IPS DF 6.9 (cell line): Measurements from ENCODE around the gene PRKCE.

Experiments used
- DNase-seq: peaks from one replicate; pipeline ENCODE4 v3.0.0-alpha.2; 2013; ENCODE audit warnings: low read depth, low spot score
- H3K27ac ChIP-seq: one replicate; pipeline ENCODE4 v1.5.1; 2013; ENCODE audit warnings: low read length, control low read depth
- H3K27me3 ChIP-seq: 2 replicates; pipeline ENCODE4 v1.6.1; 2013; ENCODE audit warnings: mild to moderate bottlenecking, low read length; ENCODE audit not compliant: control insufficient read depth, insufficient read depth
- H3K36me3 ChIP-seq: 2 replicates; pipeline ENCODE4 v1.6.1; 2013; ENCODE audit warnings: low read length; ENCODE audit not compliant: control insufficient read depth, insufficient read depth
- H3K4me1 ChIP-seq: 2 replicates; pipeline ENCODE4 v1.6.1; 2013; ENCODE audit warnings: low read length; ENCODE audit not compliant: control insufficient read depth, insufficient read depth
- H3K4me3 ChIP-seq: 2 replicates; pipeline ENCODE4 v1.5.1; 2013; ENCODE audit warnings: mild to moderate bottlenecking, low read length
- H3K9me3 ChIP-seq: 2 replicates; pipeline ENCODE4 v1.6.1; 2013; ENCODE audit warnings: low read length, inconsistent platforms; ENCODE audit not compliant: control insufficient read depth, insufficient read depth
- WGBS: extraction: QIAGEN DNeasy Blood & Tissue Kit; methylation state at CpG from one replicate; pipeline ENCODE4 v1.1.7; 2013; ENCODE audit warnings: mixed read lengths, missing lambda C conversion rate; ENCODE audit not compliant: insufficient read length, insufficient coverage; 5-methylcytosine and 5-hydroxymethylcytosine counted together

Gene PRKCE

DNA sequence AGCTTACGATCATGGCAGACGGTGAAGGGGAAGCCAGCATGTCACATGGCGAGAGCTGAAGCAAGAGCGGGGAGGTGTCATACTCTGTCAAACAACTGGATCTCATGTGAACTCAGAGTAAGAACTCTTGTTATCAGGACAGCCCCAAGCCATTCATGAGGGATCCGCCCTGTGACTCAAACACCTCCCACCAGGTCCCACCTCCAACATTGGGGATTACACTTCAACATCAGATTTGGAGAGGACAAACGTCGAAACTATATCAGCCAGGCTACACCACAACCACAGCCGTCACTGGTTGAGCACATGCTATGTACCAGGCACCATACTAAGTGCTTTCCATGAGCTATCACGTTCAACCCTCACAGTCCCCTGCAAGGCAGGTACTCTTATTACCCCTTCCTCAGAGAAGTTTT is 293.8 kb downstream of the PRKCE start:
- no CpG with 5 or more reads among the region's 9 CpGs for WGBS
- Histone ChIP-seq H3K36me3 (no peaks in the 10 kb centered on the region), H3K4me3 (no peak overlapping the region), H3K27ac (no peak overlapping the region), H3K27me3 (no peaks in the 10 kb centered on the region), H3K4me1 (no peaks in the 10 kb centered on the region), H3K9me3 (no peaks in the 10 kb centered on the region)
- no peak for DNase-seq

DNA sequence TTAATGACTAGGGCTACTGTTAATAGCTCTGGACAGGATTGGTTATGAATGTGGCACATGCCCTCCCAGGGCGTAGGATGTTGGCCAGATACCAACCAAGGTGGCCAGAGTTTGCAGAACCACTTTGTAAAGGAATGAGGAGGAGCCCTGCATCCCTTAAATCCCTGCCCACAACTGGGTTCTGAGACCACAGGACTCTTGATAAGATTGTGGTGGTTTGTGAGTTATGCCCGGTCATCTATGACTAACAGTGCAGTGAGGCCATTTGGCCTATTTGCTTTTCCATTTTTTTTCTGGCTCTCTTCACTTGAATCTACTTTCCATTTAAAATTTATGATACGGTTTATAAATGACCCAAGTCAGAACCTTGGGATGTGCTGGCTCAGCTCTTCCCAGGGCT is 294.5 kb downstream of the PRKCE start:
- H3K9me3 ChIP-seq, result no peaks in the 10 kb centered on the region
- no peaks in the 10 kb centered on the region for H3K27me3 ChIP-seq
- no peak overlapping the region for H3K27ac ChIP-seq
- no peaks in the 10 kb centered on the region for H3K4me1 ChIP-seq
- H3K4me3 ChIP-seq, result no peak overlapping the region
- WGBS, result no CpG with 5 or more reads among the region's 3 CpGs
- no peaks in the 10 kb centered on the region for H3K36me3 ChIP-seq
- no peak for DNase-seq

DNA sequence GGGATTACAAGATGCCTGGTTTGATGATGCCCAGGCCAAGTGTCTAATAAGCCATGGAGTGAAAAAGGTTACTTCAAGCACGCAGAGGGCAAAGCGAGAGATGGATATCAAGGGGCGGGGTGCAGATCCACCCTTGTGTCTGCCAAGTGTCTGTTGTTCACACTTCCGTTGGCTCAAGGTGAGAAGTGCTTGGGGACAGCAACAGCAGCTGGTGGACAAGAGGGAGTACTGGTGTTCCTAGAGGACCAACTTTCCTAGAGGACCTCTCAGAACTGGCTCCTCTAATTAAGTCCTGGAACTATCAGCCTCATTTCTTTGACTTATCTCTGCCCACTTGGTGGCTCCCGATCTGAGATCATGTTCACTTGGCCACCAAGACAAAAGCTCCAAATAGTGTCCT is 299.1 kb downstream of the PRKCE start:
- WGBS, result no CpG with 5 or more reads among the region's 5 CpGs
- Histone ChIP-seq H3K36me3 (no peaks in the 10 kb centered on the region), H3K27me3 (no peaks in the 10 kb centered on the region), H3K4me1 (no peaks in the 10 kb centered on the region), H3K9me3 (no peaks in the 10 kb centered on the region; the same call in 1 of the 2 replicates), H3K4me3 (no peak overlapping the region), H3K27ac (no peak overlapping the region)
- no peak for DNase-seq

DNA sequence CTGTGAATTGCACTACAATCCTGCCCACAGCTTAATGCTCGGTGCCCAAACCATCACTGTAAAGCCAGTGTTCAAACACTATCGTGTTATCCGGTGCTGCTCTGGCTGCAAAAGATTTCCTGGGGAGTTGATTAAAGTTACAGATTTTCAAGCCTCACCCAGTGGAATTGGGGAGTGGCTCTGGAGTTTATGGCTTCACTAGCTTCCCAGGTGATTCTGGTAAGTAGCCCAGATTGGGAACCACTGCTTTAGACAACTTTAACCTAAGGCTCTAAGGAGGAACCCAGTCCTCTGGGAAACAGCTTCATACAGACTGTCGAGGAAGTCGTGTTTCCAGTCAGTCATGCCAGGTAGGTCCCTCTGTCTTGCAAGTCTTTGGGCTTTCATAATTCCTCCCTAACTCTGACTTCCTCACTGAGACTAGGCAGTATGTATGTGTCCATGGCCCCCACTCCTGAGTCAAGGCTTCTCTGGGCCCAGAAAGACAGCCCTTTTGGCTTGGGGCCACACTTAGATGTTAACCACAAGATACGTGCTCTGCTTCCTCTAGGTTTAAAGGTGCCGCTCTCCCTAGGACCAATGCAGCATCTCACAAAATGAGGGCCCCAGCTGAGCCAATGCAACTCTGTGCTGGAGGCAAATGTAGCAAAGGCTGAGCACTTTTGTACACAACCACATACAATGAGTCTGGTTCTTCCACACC is 299.7 kb downstream of the PRKCE start:
- no CpG with 5 or more reads among the region's 7 CpGs for WGBS
- Histone ChIP-seq H3K27me3 (no peaks in the 10 kb centered on the region), H3K4me1 (no peaks in the 10 kb centered on the region), H3K27ac (no peak overlapping the region), H3K36me3 (no peaks in the 10 kb centered on the region), H3K9me3 (no peaks in the 10 kb centered on the region; the same call in 1 of the 2 replicates), H3K4me3 (no peak overlapping the region)
- no peak for DNase-seq

DNA sequence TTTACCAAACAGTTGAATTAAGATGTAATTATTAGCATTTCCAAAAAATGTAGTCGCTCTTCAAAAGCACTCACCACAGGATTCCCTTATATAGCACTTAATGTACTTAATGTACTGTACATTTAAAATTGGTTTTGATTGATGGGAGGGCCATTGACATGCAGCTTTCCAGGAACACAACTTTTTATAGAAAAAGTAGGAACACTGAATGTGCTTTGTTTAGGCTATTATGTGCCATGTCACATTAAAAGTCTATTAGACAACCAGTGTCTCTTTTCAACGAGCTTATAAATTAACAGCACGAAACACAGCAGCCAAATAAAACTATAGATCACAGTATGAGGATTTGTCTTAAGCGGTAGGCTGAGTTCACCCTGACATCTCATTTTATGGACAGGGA is 301.1 kb downstream of the PRKCE start:
- WGBS, result no CpG with 5 or more reads among the region's 4 CpGs

DNA sequence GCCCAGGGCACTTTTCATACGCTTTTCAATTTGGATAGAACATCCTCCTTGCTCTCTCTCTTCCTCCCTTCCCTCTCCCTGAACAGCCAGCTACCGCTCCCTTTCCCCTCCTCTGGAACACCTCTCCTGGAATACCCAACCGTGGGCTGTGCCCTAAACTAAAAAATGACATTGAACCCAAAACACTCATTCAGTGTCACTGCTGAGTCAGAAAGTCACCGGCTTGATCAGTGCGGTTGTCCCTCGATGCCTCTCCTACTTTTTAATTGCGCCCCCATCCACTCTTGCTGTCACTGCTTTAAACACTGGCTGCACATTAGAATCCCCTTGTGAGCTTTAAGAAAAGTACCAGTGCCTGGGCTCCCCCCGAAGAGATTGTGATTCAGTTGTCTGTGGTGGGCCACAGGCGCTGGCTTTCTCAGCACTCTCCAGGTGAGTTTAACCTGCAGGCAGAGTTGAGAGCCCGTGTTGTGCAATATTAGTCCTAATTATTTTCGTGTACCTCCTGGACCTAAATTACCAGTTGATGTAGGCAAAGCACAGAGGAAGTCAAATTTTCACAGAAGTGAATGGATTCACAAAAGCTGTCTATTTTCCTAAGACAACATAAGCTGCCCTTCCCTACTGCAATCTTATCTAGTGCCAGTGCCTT is 302.0 kb downstream of the PRKCE start:
- Histone ChIP-seq H3K36me3 (no peaks in the 10 kb centered on the region), H3K27ac (no peak overlapping the region), H3K27me3 (no peaks in the 10 kb centered on the region), H3K9me3 (no peaks in the 10 kb centered on the region; the same call in 1 of the 2 replicates), H3K4me3 (no peak overlapping the region), H3K4me1 (no peaks in the 10 kb centered on the region)
- WGBS, result no CpG with 5 or more reads among the region's 11 CpGs
- no peak for DNase-seq

More for the DNA sequence above, 301.1 kb downstream of the PRKCE start:
- no peak overlapping the region for H3K27ac ChIP-seq
- H3K4me1 ChIP-seq, result no peaks in the 10 kb centered on the region
- H3K27me3 ChIP-seq, result no peaks in the 10 kb centered on the region
- no peak overlapping the region for H3K4me3 ChIP-seq
- H3K36me3 ChIP-seq, result no peaks in the 10 kb centered on the region
- no peak for DNase-seq
- H3K9me3 ChIP-seq, result no peaks in the 10 kb centered on the region; the same call in 1 of the 2 replicates

DNA sequence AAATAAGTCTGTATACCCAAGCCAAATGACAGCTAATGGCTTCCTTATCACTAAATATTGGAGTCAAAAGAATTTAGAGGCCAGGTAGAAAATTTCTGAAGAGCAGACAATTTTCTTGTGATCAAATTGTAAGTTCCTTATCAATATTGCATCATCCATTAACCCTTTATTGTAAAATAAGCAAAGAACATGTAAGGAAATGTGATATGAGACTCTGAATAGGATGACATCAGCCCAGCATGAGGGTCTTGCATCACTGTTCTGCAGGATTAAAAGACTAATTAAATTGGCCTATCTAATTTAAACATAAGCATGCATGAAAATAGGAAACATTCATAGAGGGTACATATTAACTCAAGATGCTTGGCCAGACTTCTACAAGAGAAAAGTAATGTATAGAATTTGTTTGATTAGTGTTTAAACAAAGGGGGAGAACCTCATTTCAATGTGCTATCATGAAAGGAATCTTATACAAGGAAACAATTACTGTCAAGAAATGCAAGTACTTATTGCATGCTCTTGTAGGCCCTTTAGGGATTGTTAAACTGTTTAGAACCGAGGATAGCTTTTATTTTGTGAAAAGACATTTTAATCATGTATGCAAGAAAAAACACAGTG is 302.9 kb downstream of the PRKCE start:
- no peaks in the 10 kb centered on the region for H3K36me3 ChIP-seq
- H3K27me3 ChIP-seq, result no peaks in the 10 kb centered on the region
- H3K4me1 ChIP-seq, result no peaks in the 10 kb centered on the region; the same call in 1 of the 2 replicates
- H3K9me3 ChIP-seq, result no peaks in the 10 kb centered on the region; the same call in 1 of the 2 replicates
- WGBS, result no CpG with 5 or more reads among the region's 1 CpG
- H3K4me3 ChIP-seq, result no peak overlapping the region
- H3K27ac ChIP-seq, result no peak overlapping the region
- no peak for DNase-seq

DNA sequence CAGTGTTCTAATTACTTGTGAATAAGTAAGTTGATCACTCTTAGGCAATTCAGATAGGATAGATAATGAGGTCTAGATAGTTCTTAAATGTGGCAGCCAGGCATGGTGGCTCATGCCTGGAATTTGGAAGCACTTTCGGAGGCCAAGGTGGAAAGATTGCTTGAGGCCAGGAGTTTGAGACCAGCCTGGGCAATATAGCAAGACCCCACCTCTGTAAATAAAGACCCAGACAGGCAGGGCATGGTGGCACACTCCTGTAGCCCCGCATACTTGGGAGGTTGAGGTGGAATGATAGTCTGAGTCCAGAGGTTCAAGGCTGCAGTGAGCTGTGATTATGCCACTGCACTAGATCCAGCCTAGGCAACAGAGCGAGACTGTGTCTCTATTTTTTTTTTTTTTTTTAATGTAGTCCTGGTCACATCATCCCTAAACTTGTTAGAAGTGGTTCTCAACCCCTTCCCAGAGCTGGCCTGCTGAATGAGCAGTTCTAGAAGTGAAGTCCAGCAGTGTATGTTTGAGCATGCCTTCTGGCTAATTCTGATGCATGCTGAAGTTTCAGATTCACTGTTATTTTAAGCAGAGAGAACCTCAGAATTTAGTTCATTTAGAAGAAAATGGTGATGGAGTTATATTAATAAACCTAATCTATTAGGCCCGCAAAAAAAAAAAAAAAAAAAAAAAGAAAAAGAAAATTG is 306.2 kb downstream of the PRKCE start:
- no peak overlapping the region for H3K27ac ChIP-seq
- DNase-seq, result no peak
- no peaks in the 10 kb centered on the region for H3K36me3 ChIP-seq
- H3K4me3 ChIP-seq, result no peak overlapping the region
- WGBS, result no CpG with 5 or more reads among the region's 4 CpGs
- no peaks in the 10 kb centered on the region for H3K27me3 ChIP-seq
- no peaks in the 10 kb centered on the region; the same call in 1 of the 2 replicates for H3K4me1 ChIP-seq
- no peaks in the 10 kb centered on the region; the same call in 1 of the 2 replicates for H3K9me3 ChIP-seq

DNA sequence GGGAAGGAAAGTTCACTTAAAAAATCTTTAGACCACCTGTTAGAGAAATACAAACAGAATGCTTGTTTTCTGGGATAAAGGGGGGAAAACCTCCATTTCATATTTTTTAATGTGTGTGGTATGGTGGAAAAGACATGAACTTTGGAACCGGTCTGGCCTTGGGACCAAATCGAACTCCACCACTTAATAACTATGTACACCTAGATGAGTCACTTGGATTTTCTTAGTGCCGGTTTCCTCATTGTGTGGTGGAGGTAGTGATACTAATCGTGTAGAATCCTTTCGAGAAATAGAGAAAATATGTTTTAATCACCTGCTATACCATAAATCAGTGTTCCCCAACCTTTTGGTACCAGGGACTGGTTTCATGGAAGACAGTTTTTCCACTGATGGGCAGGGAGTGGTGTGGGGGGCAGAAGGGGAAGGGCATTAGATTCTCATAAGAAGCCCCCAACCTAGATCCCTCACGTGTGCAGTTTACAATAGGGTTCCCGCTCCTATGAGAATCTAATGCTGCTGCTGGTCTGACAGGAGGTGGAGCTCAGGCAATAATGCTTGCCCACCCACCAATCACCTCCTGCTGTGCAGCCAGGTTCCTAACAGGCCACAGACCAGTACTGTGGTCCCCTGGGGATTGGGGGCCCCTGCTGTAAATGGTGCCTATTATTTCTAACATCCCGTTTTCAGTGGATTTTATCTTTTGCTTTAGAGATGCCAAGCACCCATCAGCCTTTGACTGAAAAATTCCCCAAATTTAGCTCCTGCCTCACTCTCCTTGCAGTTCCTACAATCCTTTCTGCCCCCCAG is 308.8 kb downstream of the PRKCE start:
- no peak for DNase-seq
- Histone ChIP-seq H3K27ac (no peak overlapping the region), H3K4me3 (no peak overlapping the region), H3K9me3 (no peaks in the 10 kb centered on the region), H3K27me3 (no peaks in the 10 kb centered on the region), H3K4me1 (no peaks in the 10 kb centered on the region; the same call in 1 of the 2 replicates), H3K36me3 (no peaks in the 10 kb centered on the region)
- WGBS, result no CpG with 5 or more reads among the region's 8 CpGs
